GM18505 (cell line): ENCODE measurements around the gene GNA14.

Experiments used
- ATAC-seq: cut with Tn5 transposase; IDR thresholded peaks from one replicate; pipeline ENCODE4 v1.9.1; 2021; ENCODE audit not compliant: unreplicated experiment
- POLR2A ChIP-seq: IDR thresholded peaks from 4 replicates; pipeline ENCODE4 v1.6.1; 2011; ENCODE audit warnings: borderline replicate concordance; ENCODE audit not compliant: insufficient read depth, insufficient read length; ENCODE audit errors: extremely low read depth

GNA14 gene

GRCh38 chr9:77605449-77606220 is 42.5 kb downstream of the GNA14 start:
- no peak for TF ChIP-seq POLR2A
- ATAC-seq, result no peak

- no peak for TF ChIP-seq POLR2A
- ATAC-seq, result no peak
Measured at GRCh38 chr9:77604316-77604715, 43.8 kb downstream of the GNA14 start.

GRCh38 chr9:77602852-77603251 is 45.3 kb downstream of the GNA14 start:
- no peak for ATAC-seq

DNA sequence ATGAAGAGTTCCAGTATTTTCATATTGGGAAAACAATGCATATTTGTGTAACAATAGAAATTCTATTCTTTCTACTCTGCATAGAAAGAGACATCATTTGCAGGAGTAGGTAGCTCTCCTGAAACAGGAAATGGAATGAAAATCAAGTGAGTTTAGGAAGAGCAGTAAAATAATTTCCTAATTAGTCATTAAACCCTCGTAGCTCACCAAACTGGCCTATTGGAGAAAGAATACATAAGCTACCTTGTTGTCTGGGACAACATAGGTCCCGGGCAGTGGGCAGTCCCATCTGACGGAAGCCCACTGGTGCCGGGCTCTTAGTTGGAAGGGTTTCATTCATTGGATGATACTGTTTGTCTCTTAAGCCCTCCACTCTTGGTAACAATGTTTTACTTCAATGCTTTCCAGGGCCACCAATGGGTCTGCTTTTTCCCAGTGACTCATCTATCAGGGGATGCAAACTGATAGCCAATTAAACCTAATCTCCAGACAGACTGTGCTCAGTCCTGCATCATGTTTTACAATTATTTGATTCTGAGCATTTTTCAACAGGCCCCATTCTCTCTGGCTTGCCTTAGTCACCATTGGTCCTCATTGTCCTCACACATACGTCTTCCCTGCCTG is 46.5 kb downstream of the GNA14 start:
- ATAC-seq, result no peak
- TF ChIP-seq POLR2A, result no peak

More at GRCh38 chr9:77602852-77603251, 45.3 kb downstream of the GNA14 start:
- TF ChIP-seq POLR2A, result no peak

GRCh38 chr9:77600810-77601209 is 47.3 kb downstream of the GNA14 start:
- no peak for ATAC-seq
- no peak for TF ChIP-seq POLR2A

GRCh38 chr9:77599492-77599891 is 48.6 kb downstream of the GNA14 start:
- no peak for ATAC-seq
- no peak for TF ChIP-seq POLR2A

- no peak for ATAC-seq
Measured at GRCh38 chr9:77598991-77599390, 49.1 kb downstream of the GNA14 start.

GRCh38 chr9:77598524-77598923 is 49.6 kb downstream of the GNA14 start:
- TF ChIP-seq POLR2A, result no peak
- no peak for ATAC-seq

More at GRCh38 chr9:77598991-77599390, 49.1 kb downstream of the GNA14 start:
- no peak for TF ChIP-seq POLR2A

- ATAC-seq, result no peak
- TF ChIP-seq POLR2A, result no peak
Measured at GRCh38 chr9:77597057-77597456, 51.1 kb downstream of the GNA14 start.

DNA sequence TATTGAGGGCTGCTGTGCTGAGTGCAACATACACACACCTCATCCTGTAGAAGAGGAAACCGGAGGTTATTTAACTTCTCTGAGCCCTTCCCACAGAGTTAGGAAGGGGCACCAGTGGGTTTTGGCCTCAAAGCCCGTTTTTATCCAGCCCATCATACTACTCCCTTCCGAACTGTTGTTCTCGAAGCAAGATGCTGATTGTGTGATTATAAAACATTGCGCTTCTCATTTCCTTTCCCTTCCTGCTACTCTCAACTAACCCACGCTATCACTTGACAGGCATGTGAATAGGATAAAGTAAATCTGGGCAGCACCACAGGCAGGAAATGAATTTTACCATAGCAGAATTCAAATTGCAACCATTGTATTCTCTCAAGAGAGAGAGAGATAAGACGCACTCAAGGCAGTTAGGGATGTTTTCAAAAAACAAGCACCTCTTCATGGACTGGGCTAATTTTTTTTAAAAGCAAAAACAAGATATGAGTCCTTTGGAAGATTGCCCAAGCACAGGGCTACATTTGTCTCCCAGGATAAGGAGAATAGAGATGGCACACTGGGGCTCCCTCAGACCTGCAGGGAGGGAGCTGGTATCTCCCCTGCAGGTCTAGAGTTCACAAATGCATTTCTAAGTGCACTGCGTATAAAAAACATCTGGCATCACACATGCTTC is 52.6 kb downstream of the GNA14 start:
- ATAC-seq, result no peak
- no peak for TF ChIP-seq POLR2A

DNA sequence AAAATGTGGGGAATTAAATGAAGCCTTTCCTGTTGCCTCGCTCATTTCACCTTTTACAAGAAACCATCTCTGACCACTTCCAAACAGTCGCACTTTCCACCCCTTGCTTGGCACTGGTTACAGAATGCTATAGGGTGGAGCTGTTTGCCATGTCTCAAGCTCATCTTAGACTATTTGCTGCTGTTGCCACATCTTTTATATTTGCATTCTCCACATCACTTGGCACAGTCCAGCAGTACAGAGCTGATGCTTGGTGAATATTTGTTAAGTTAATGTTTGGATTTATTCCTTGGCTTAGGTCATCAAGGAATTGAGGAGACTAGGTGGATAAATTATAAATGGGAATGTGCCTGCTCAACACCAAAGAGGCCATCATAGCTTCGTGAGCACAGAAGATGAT is 53.2 kb downstream of the GNA14 start:
- TF ChIP-seq POLR2A, result no peak
- ATAC-seq, result no peak

- TF ChIP-seq POLR2A, result no peak
- no peak for ATAC-seq
Measured at GRCh38 chr9:77593528-77593927, 54.6 kb downstream of the GNA14 start.

DNA sequence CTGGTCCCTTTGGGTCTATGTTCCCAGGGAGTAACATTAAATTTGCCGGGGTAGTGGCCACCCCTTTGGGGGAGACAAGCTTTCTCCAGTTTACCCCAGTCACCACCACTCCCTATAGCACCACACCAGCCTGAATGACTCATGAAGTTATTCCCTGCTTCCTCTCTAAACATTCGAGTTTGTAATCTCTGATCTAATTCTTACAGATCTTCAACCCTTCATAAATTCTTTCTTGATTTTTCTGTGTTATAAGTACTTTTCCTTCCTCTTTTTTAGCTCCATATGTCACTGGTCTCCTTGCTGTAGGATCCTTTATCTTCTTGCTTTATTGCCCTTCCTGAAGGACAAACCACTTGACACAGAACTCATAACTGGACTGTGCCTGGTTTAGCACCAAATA is 55.6 kb downstream of the GNA14 start:
- no peak for TF ChIP-seq POLR2A
- no peak for ATAC-seq
